Peyer's patch (tissue), 4 donors: ENCODE measurements around the gene MYLK.

Experiments
- CTCF ChIP-seq, 6 experiments: fragments of 450-650 bp in 4 of 6; fragments of 200-600 bp in 2 of 6; sonication (generic) in 1 of 6; IDR thresholded peaks; one replicate each; pipeline ENCODE4 v1.5.1; 2017 to 2019; ENCODE audit warnings: antibody characterized with exemption in 6 of 6, mild to moderate bottlenecking in 3 of 6, moderate library complexity in 1 of 6
- POLR2A ChIP-seq, 2 donors: fragments of 450-650 bp; IDR thresholded peaks; one replicate each; pipeline ENCODE4 v1.5.1; 2017; ENCODE audit warnings: antibody characterized with exemption in 2 of 2, mild to moderate bottlenecking in 2 of 2, moderate library complexity in 2 of 2

- TF ChIP-seq CTCF (IDR thresholded peaks at IDR 0.05) (no peak), POLR2A (IDR thresholded peaks at IDR 0.05) (no peak)
Measured at GRCh38 chr3:123672429-123673146, 211.5 kb downstream of the MYLK start.
